ENCODE results near the gene ATIC. TPM values are rescaled to one million over a fixed set of nuclear protein-coding genes. Genes with fewer than 3 reads are reported as not detected.

The ATIC gene
- total and polyA plus RNA-seq, 2 of the 8 experiments (the other 6 are each of a cell fraction or from before 2014, with no cell fraction given) = 139 to 319 TPM

GRCh38 chr2:215356334-215356947, 44.6 kb downstream of the ATIC start (continued):
- no peak for TF ChIP-seq CHD7 (IDR thresholded peaks at IDR 0.05; ENCODE audit: insufficient replicate concordance, low read length)
- TF ChIP-seq SUZ12 (IDR thresholded peaks at IDR 0.05; ENCODE audit: low read length) = no peak
- TF ChIP-seq POLR2AphosphoS5 (IDR thresholded peaks at IDR 0.05; ENCODE audit: low read depth, low read length) = no peak
